Middle frontal gyrus (tissue), 1 donor: ENCODE results near the gene COL28A1.

Source experiments
- DNase-seq: peaks from one replicate; pipeline ENCODE4 v3.0.0-alpha.2; 2015; ENCODE audit warnings: low spot score; ENCODE audit errors: extremely low spot score

COL28A1 gene

DNA sequence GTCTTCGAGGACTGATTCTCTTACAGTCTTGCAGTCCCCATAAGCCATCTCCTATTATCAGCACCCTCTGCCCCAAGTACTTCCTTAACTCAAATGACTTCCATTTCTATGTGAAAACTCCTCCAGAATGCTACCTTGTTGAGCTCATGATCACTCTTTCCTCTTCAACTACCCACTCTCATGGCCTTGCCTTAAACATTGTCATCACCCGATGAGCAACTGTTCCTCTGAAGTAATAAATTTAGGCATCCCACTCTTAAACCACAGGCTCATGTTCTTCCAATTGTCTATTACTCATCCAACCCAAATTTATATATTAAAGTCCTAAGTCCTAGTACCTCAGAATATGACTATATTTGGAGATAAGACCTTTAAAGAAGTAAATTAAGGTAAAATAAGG, 200.5 kb downstream of the COL28A1 start:
- DNase-seq: no peak

GRCh38 chr7:7333610-7334009, 202.1 kb downstream of the COL28A1 start:
- no peak for DNase-seq

- no peak for DNase-seq
These were observed 204.2 kb downstream of the COL28A1 start for GRCh38 chr7:7331523-7331922.

GRCh38 chr7:7330997-7331396, 204.7 kb downstream of the COL28A1 start:
- DNase-seq: no peak

- no peak for DNase-seq
These were observed 206.3 kb downstream of the COL28A1 start for GRCh38 chr7:7329326-7329725.

DNA sequence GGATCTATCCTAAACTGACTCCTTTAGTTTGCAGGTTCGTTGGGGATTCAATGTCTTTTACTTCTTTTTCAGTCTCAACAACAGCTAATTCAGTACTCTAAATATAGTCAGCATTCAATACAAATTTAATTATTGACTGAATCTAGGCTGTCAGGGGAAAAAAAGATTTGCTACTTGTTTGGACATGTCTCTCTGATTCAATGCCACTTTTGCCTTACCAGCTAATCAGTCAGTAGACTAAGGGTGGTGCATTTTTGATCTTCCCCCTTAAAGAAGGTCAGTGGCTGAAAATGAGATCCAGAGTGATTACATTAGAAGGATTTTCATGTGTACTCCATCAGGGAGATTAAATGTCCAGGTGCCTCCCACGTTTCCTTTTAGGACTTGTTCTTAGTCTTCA, 208.2 kb downstream of the COL28A1 start:
- DNase-seq: no peak

GRCh38 chr7:7324698-7325097, 211.0 kb downstream of the COL28A1 start:
- DNase-seq: no peak

DNA sequence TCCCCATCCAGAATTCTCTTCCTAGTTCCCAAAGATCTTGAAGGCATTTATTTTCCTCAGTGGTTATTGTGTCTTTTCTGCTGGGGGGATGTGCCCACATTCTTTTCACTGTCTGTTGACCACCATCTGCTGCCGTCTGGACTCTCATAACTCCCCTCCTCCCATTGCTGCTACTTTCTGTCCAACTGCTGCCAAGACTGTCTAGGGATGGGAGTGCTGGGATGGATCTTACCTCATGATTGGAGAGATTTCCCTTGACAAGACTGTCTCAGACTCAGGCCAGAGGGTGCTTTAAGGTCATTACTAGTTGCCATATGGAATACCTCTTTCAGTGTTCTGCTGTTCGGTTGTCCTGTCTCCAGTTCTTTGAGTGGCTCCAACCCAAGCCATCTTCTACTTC, 211.8 kb downstream of the COL28A1 start:
- DNase-seq: no peak

DNA sequence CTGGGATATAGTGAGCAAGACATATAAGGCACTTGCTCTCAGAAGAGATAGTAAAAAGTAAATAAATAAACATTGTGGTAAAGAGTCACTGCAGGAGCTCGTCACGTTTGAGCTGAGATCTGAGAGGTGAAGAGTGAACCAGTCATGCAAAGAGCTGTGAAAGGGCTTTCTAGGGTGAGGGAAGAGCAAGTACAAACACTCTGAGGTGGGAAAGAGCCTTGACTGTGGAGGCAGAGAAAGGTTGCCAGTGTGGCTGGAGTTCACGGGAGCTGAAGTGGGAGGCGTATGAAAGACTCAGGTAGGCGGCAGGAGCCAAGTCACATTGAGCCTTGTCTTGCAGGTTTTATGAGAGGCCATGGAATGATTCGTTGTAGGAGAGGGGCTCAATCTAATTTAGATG, 212.3 kb downstream of the COL28A1 start:
- DNase-seq: no peak

- no peak for DNase-seq
These were observed 214.0 kb downstream of the COL28A1 start for GRCh38 chr7:7321681-7322080.

- DNase-seq: no peak
These were observed 217.1 kb downstream of the COL28A1 start for GRCh38 chr7:7318601-7319000.

DNA sequence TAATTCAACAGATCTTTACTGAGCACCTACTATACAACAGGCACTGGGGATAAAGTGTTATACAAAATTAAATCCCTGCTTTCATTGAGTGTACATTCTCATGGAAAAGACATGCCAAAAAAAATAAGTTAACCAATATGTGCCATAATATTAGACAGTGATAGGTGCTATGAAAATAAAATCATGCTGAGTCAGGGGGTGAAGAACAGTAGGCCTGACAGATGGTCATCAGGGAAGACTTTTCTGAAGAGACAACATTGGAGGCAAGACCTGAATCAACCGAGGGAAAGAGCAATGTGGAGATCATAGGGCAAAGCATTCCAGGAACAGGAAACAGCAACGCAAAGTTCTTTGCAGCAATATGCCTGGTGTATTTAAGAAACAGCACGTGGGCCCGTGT, 217.8 kb downstream of the COL28A1 start:
- DNase-seq: no peak

GRCh38 chr7:7315851-7316250, 219.8 kb downstream of the COL28A1 start:
- no peak for DNase-seq

GRCh38 chr7:7312323-7312722, 223.3 kb downstream of the COL28A1 start:
- DNase-seq: no peak

DNA sequence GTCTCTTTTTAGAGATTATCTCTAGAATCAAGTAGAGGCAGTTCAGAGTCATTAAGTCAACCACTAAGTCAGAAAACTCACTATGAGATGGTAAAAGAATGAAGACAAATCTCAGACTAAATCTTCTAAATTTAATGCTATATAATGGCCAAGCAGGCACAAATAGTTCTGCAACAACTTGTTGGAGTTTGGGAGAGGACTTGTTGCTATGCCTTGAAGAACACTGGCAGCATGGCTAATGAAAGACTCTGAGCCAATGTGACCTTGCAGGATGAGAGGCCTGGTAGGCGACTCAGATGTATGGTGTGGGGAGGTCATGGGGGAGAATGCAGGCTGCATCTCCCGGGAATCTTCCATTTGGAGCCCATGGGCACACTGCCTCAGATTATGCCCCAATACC, 224.7 kb downstream of the COL28A1 start:
- no peak for DNase-seq

DNA sequence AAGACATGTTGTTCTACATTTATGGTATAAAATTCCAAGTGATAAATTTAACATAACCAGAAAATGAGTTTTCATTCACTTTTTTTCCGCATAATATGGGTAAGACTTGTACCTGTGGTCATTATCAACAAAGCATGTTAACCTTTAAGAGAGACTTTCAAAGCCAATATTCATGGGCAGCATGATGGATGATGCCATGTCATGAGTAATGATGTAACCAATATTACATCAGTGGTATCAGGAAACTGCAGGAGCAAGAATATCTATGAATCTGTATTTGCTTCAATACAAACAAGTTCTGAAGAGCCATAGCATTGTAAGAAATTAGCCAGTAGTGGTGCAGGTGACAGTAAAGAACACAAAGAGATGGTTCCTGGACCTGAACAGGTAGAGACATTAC, 226.5 kb downstream of the COL28A1 start:
- no peak for DNase-seq
